HG03521 (cell line): Measurements from ENCODE around the gene FANCF.

Experiments
- ATAC-seq: cut with Tn5 transposase; IDR thresholded peaks from one replicate; pipeline ENCODE4 v1.9.1; 2021; ENCODE audit warnings: mild to moderate bottlenecking, moderate library complexity; ENCODE audit not compliant: unreplicated experiment

FANCF gene

DNA sequence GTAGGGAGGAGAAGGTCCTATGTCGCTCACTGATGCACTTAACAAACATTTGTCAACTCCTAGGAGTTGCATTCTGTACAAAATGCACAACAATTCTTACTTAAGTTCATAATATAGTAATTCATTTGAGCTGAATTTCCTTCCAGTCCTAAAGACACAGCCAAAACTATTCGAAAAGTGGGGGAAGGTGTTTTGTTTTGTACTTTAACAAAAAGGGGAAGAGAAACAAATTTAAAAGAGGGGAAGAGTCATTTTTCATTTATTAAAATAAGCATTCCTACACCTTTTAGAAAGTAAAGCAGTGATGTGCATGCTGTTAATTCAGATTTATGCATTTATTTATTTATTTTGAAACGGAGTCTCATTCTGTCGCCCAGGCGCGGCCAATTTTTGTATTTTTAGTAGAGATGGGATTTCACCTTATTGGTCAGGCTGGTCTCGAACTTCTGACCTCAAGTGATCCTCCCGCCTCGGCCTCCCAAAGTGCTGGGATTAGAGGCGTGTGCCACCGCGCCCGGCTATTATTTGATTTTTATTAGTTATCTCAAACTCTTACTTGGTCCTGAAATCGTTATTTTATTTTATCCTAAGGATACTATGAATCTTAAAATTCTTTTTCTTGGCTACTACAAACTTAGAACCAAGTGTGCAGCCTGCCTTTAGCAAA, 1.1 kb upstream of the FANCF start:
- no peak for ATAC-seq

GRCh38 chr11:22624742-22625447, 728 bp downstream of the FANCF start:
- peak; percentile 42 for ATAC-seq

DNA sequence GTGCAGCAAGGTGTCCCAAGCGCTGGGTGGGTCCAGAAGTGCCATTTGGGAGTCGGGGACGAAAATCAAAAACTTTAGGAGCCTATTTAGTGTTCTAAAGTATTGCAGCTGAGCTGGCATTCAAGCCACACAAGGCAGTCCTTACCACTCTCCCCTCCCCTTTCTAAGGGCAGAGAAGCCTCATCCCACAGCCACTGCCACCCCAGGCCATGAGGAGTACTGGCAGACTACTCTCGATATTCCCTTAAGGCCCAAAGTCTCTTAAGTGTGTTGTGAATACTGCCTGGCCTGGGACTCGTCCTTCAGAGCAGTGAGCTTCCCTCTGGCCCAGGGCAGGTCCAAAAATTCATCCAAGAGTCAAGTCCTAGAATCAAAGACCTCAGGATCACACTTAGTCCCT, 7.8 kb downstream of the FANCF start:
- no peak for ATAC-seq

DNA sequence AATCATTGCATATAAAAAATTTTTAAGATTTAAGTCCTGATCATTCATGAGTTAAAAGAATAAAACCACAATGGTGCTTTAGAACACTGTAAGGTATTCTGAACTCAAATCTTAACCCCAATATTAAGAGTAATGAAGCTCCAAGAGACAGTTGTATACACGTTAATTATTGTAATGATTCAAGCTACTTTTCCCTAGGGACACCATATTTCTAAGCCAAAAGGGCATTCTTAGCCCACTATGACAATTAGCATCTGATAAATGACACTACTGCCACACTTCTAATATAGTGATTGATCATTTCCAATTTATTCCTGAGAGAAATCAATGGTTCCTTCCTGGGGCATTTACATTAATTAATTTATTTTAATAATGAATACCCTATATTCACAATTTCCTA, 21.7 kb downstream of the FANCF start:
- no peak for ATAC-seq

DNA sequence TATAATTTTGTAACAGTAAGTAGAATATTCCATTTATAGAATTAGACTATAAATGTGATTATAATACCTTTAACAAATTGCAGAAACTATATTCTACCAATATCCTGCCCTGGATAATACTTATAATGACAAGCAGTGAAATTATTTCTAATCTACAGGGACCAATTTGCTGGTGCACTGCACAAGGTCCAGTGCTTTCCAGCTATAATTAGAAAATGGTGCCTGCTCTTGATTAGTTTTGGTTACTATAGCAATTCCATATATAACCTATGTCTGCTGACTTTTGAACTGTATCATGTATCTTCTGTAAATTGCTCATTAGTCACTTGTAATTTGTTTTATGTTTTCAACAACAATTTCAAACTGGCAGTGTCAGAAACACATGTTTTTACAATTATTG, 23.1 kb downstream of the FANCF start:
- ATAC-seq, result no peak

GRCh38 chr11:22599458-22599857, 26.2 kb downstream of the FANCF start:
- no peak for ATAC-seq

DNA sequence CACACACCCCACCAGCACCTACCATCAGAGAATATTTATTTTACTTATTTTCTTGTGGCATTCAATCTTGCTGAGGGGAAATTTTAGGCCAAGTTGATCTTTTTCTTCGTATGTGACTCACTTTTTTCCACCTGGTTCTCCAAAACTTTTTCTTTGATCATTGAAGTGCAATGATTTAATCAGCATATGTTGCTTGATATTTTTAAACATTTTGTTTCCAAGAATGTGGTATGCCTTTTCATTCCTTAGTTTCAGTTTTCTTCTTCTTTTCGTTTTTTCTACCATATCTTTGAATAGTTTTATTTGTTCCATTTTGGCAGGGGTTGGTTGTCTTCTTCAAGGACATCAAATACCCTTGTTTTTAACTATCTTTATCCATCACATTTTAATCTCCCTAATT, 28.6 kb downstream of the FANCF start:
- no peak for ATAC-seq

DNA sequence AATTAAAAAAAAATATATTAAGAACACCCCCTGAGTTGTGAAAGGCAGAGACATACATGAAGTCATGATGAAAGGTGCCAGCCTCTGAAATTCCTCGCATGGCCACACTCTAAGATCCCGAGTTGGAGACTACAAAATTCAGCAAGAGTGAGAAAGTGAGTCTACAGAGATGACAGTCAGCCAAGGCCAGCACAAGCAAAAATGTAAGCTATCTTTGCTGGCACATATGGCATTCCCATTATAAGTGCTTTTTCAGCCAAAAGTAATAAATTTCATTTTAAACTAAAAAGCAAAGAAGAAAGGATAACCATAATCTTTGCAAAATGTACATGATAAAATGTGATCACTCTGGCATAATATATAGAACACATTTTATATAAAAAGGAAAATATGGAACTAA, 40.6 kb downstream of the FANCF start:
- no peak for ATAC-seq

DNA sequence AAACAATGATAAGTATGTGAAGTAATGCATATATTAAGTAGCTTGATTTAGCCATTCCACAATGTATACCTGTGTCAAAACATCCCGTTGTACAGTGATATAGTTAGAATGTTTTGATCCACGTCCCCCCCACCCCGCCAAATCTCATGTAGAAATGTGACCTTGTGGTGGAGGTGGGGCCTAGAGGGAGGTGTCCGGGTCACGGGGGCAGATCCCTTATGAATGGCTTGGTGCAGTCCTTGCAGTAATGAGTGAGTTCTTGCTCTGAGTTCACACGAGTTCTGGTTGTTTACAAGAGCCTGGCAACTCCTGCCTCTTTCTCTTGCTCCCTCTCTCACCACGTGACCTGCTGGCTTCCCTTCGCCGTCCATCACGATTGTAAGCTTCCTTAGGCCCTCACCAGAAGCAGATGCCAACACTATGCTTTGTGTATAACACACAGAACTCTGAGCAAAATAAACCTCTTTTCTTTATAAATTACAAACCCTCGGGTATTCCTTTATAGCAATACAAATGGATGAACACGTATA, 41.6 kb downstream of the FANCF start:
- no peak for ATAC-seq

- ATAC-seq, result no peak
Observed at GRCh38 chr11:22582151-22582410, 43.5 kb downstream of the FANCF start.

GRCh38 chr11:22581354-22582150, 44.1 kb downstream of the FANCF start:
- no peak for ATAC-seq

- ATAC-seq, result no peak
Observed at GRCh38 chr11:22577854-22578253, 47.8 kb downstream of the FANCF start.
